Keratinocyte (primary cell): ENCODE results near the gene OXCT1.

Source experiments
- CTCF ChIP-seq, 3 experiments: IDR thresholded peaks in 1 of 3; conservative IDR thresholded peaks in 1 of 3; optimal IDR thresholded peaks in 1 of 3; 2 replicates in 2 of 3; 3 replicates in 1 of 3; pipeline versions ENCODE3 to v1.5.1; 2011; ENCODE audit warnings: low read length in 3 of 3, mild to moderate bottlenecking in 3 of 3, moderate library complexity in 2 of 3, control low read depth in 1 of 3, inconsistent platforms in 1 of 3; ENCODE audit not compliant: insufficient read depth in 2 of 3; ENCODE audit errors: extremely low read depth in 1 of 3
- EZH2 ChIP-seq: IDR thresholded peaks from one replicate; pipeline ENCODE4 v1.6.1; 2012; ENCODE audit warnings: inconsistent platforms, mild to moderate bottlenecking, low read length, moderate library complexity

- no peak for TF ChIP-seq CTCF (optimal IDR thresholded peaks at IDR 0.05 in 1 of 3, IDR thresholded peaks at IDR 0.05 in 1 of 3, conservative IDR thresholded peaks at IDR 0.05 in 1 of 3; ENCODE audit: extremely low read depth in 1 of 3, insufficient read depth in 2 of 3, low read length in 3 of 3)
- no peak for TF ChIP-seq EZH2
Observed at GRCh38 chr5:41906151-41906550, 35.9 kb upstream of the OXCT1 start.
